A549 treated with CpdA at 1 μM for 4 hours (cell line): Measurements from ENCODE around the gene ADAMTS6. TPM values are rescaled to one million over a fixed set of nuclear protein-coding genes. Genes with fewer than 3 reads are reported as not detected.

Experiments
- total RNA-seq: library from RNA; stranded (reverse); fragments of 200-300 nt; extraction: Qiagen RNA extraction; gene quantifications from 5 replicates; pipeline ENCODE4 v1.2.3, GENCODE V29; 2022; ENCODE audit warnings: low read depth

ADAMTS6 gene
- total RNA-seq, result 0.03 to 0.12 TPM (median 0.08 TPM) in 4 of 5 replicates, not detected in the other

GRCh38 chr5:65481635-65482295 is at the start of gene ADAMTS6:
Gene ADAMTS6, minus strand, starts transcription at chr5:65481920. Its CDS starts 8,247 bp downstream, at chr5:65473673.

Other genes with a start within 250 kb of the ADAMTS6 start
- 29.7 to 35.5 TPM (median 31.2 TPM) in 5 replicates for gene CENPK, start 81.2 kb upstream of the ADAMTS6 start, total RNA-seq
- 19.5 to 24.2 TPM (median 20.6 TPM) in 5 replicates for gene PPWD1, start 81.4 kb upstream of the ADAMTS6 start, total RNA-seq
- gene TRIM23, start 142.4 kb upstream of the ADAMTS6 start, total RNA-seq, result 5.0 to 8.9 TPM (median 8.1 TPM) in 5 replicates
- gene SHLD3, start 143.1 kb upstream of the ADAMTS6 start, total RNA-seq, result 1.8 to 3.3 TPM (median 2.2 TPM) in 5 replicates
- gene TRAPPC13, start 143.1 kb upstream of the ADAMTS6 start, total RNA-seq, result 11.4 to 19.9 TPM (median 13.3 TPM) in 5 replicates
- gene SGTB, start 240.2 kb upstream of the ADAMTS6 start, total RNA-seq, result 4.8 to 9.2 TPM (median 7.3 TPM) in 5 replicates
- 49.0 to 75.8 TPM (median 61.3 TPM) in 5 replicates for gene NLN, start 240.3 kb upstream of the ADAMTS6 start, total RNA-seq